Measurements from ENCODE around the gene LILRB5. TPM values are rescaled to one million over a fixed set of nuclear protein-coding genes. Genes with fewer than 3 reads are reported as not detected.

Gene LILRB5
- total and polyA plus RNA-seq, 2 of the 8 experiments (the other 6 are each of a cell fraction or from before 2014, with no cell fraction given), result 0.05 TPM; not detected in 1

- Histone ChIP-seq H3K27me3 (replicated peaks in 1 of 4; ENCODE audit: control insufficient read depth in 3 of 4, extremely low read depth in 1 of 4, insufficient read depth in 3 of 4, low read length in 3 of 4) (no peaks in the 10 kb centered on the region), H3K36me3 (ENCODE audit: control insufficient read depth in 2 of 4, insufficient read depth in 4 of 4, low read length in 3 of 4) (no peaks in the 10 kb centered on the region), H4K20me1 (replicated peaks in 1 of 2; ENCODE audit: control insufficient read depth in 1 of 2, insufficient read depth in 2 of 2, low read length in 2 of 2) (no peaks in the 10 kb centered on the region), H4K8ac (ENCODE audit: extremely low read depth, insufficient read depth, low read length) (no peak overlapping the region; the same call in 1 of the 2 replicates), H2BK20ac (ENCODE audit: low read length) (no peak overlapping the region), H3K4ac (replicated peaks; ENCODE audit: insufficient read length, low read depth, low read length) (no peak overlapping the region), H3K27ac (ENCODE audit: low read depth, low read length) (no peak overlapping the region), H2BK5ac (ENCODE audit: low read depth, low read length) (no peak overlapping the region), H3K79me2 (ENCODE audit: control insufficient read depth in 1 of 2, insufficient read depth in 2 of 2, low read length in 2 of 2) (no peaks in the 10 kb centered on the region), H2BK120ac (replicated peaks; ENCODE audit: low read depth, low read length) (no peak overlapping the region), H2AFZ (ENCODE audit: low read length) (no peak overlapping the region), H2AK5ac (ENCODE audit: low read depth, low read length) (no peak overlapping the region), H3K4me2 (ENCODE audit: insufficient read depth in 1 of 2, low read depth in 2 of 2, low read length in 2 of 2) (no peak overlapping the region), H3K56ac (replicated peaks; ENCODE audit: insufficient read length, low read depth, low read length) (no peak overlapping the region), H3K23me2 (ENCODE audit: low read depth, low read length) (no peaks in the 10 kb centered on the region), H3K9ac (replicated peaks in 1 of 4; ENCODE audit: extremely low read depth in 1 of 4, low read depth in 3 of 4, low read length in 3 of 4) (no peak overlapping the region), H2BK12ac (ENCODE audit: low read depth, low read length) (no peak overlapping the region), H3K4me3 (ENCODE audit: extremely low read depth in 1 of 4, insufficient read depth in 2 of 4, low read depth in 3 of 4, low read length in 4 of 4) (no peak overlapping the region), H4K91ac (replicated peaks; ENCODE audit: insufficient read length, low read length) (no peak overlapping the region), H3K14ac (ENCODE audit: insufficient read length) (no peak overlapping the region), H4K5ac (ENCODE audit: insufficient read length, low read depth, low read length) (no peak overlapping the region), H2BK15ac (ENCODE audit: low read length) (no peak overlapping the region), H3K9me3 (ENCODE audit: insufficient read depth in 2 of 2, low read depth in 1 of 2, low read length in 1 of 2) (no peaks in the 10 kb centered on the region), H3K4me1 (replicated peaks in 1 of 4; ENCODE audit: control insufficient read depth in 3 of 4, insufficient read depth in 4 of 4, low read length in 3 of 4) (no peaks in the 10 kb centered on the region), H3K23ac (ENCODE audit: insufficient read length) (no peak overlapping the region), H3K79me1 (ENCODE audit: low read depth, low read length) (no peaks in the 10 kb centered on the region), H3K18ac (ENCODE audit: extremely low read depth, low read length) (no peak overlapping the region)
- 92% methylated on average over 3 of the region's 3 CpGs; no CpG with 5 or more reads in 1 of the 2 experiments for WGBS, 2 experiments (ENCODE audit: extremely low coverage in 1 of 2, insufficient coverage in 1 of 2, insufficient read length in 1 of 2, insufficient replicate concordance in 2 of 2, low coverage in 1 of 2, low lambda C conversion rate in 2 of 2, missing lambda C conversion rate in 1 of 2)
- DNase-seq (ENCODE audit: low read depth in 1 of 2, low spot score in 2 of 2) (no peak), FAIRE-seq (no peak)
- ChIA-PET POLR2A (ENCODE audit: partially characterized antibody) (interaction anchor here (1.8 kb wide), 1 partner anchor 44 kb away, joined by 5 read pairs; no protein-coding TSS in a partner anchor), CTCF (ENCODE audit: partially characterized antibody) (interaction anchor here (1.2 kb wide), 1 partner anchor 51 kb away, joined by 3 read pairs; no protein-coding TSS in a partner anchor)
- no peak for TF ChIP-seq SP2 (IDR thresholded peaks at IDR 0.05; ENCODE audit: low read length)
- TF ChIP-seq TEAD4 (IDR thresholded peaks at IDR 0.05; ENCODE audit: low read depth, low read length), result no peak
- no peak for TF ChIP-seq SUZ12 (IDR thresholded peaks at IDR 0.05; ENCODE audit: low read length)
- TF ChIP-seq CHD1 (IDR thresholded peaks at IDR 0.05; ENCODE audit: low read depth, low read length), result no peak
- TF ChIP-seq, protein P1, sequence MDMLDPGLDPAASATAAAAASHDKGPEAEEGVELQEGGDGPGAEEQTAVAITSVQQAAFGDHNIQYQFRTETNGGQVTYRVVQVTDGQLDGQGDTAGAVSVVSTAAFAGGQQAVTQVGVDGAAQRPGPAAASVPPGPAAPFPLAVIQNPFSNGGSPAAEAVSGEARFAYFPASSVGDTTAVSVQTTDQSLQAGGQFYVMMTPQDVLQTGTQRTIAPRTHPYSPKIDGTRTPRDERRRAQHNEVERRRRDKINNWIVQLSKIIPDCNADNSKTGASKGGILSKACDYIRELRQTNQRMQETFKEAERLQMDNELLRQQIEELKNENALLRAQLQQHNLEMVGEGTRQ (IDR thresholded peaks at IDR 0.05; ENCODE audit: low read length), result no peak
- no peak for TF ChIP-seq POLR2A (IDR thresholded peaks at IDR 0.05; ENCODE audit: control extremely low read depth in 1 of 2, low read depth in 2 of 2, low read length in 2 of 2)
- no peak for TF ChIP-seq JUND (IDR thresholded peaks at IDR 0.05; ENCODE audit: low read length)
- TF ChIP-seq TCF12 (IDR thresholded peaks at IDR 0.05; ENCODE audit: low read depth, low read length), result no peak
- TF ChIP-seq KDM4A (IDR thresholded peaks at IDR 0.05; ENCODE audit: low read depth, low read length, severe bottlenecking), result no peak
- TF ChIP-seq CREB1 (IDR thresholded peaks at IDR 0.05), result no peak
- TF ChIP-seq HDAC6 (IDR thresholded peaks at IDR 0.05; ENCODE audit: low read depth, low read length), result no peak
- no peak for TF ChIP-seq SP1 (IDR thresholded peaks at IDR 0.05; ENCODE audit: low read depth, low read length)
- no peak for TF ChIP-seq SAP30 (IDR thresholded peaks at IDR 0.05; ENCODE audit: insufficient read depth, insufficient replicate concordance, low read length)
- TF ChIP-seq TAF1 (IDR thresholded peaks at IDR 0.05; ENCODE audit: low read depth, low read length), result no peak
- TF ChIP-seq E2F6 (IDR thresholded peaks at IDR 0.05), result no peak
These were observed 11.1 kb downstream of the LILRB5 start for GRCh38 chr19:54245936-54246335.

Data from H1 (cell line).